HG03175 (cell line): ENCODE data around the gene GIMAP5.
A peak's percentile ranks its signal among the peaks of the same experiment; 100 is the strongest.

Experiments
- ATAC-seq: cut with Tn5 transposase; IDR thresholded peaks from one replicate; pipeline ENCODE4 v1.9.1; 2021; ENCODE audit warnings: mild to moderate bottlenecking, moderate library complexity; ENCODE audit not compliant: unreplicated experiment

GIMAP5 gene

GRCh38 chr7:150737265-150738055 is at the start of gene GIMAP5:
Gene GIMAP5 (plus strand): TSS chr7:150737418. CDS start chr7:150740885, 3,467 bp downstream.
- no peak for ATAC-seq

GRCh38 chr7:150688630-150689029 is 48.6 kb upstream of the GIMAP5 start:
- ATAC-seq = no peak

- no peak for ATAC-seq
These were observed 41.6 kb upstream of the GIMAP5 start for GRCh38 chr7:150695654-150696053.

- no peak for ATAC-seq
These were observed 34.0 kb upstream of the GIMAP5 start for GRCh38 chr7:150703209-150703608.

GRCh38 chr7:150715293-150715692 is 21.9 kb upstream of the GIMAP5 start:
- ATAC-seq = no peak

- ATAC-seq = no peak
These were observed 21.5 kb upstream of the GIMAP5 start for GRCh38 chr7:150715738-150716137.

- ATAC-seq = peak; percentile 61
These were observed 20.9 kb upstream of the GIMAP5 start, which contains the start of gene GIMAP1 for GRCh38 chr7:150716368-150716767. Gene GIMAP1 (plus strand): TSS chr7:150716613. CDS start chr7:150719048, 2,435 bp downstream.

- ATAC-seq = no peak
These were observed 20.3 kb upstream of the GIMAP5 start for GRCh38 chr7:150716939-150717338.

- no peak for ATAC-seq
These were observed 19.3 kb upstream of the GIMAP5 start for GRCh38 chr7:150717814-150718420.

GRCh38 chr7:150719436-150719835 is 17.8 kb upstream of the GIMAP5 start:
- no peak for ATAC-seq

GRCh38 chr7:150719960-150720891 is 17.0 kb upstream of the GIMAP5 start:
- no peak for ATAC-seq

GRCh38 chr7:150721970-150722373 is 15.2 kb upstream of the GIMAP5 start:
- no peak for ATAC-seq

GRCh38 chr7:150722431-150722931 is 14.7 kb upstream of the GIMAP5 start:
- ATAC-seq = no peak

GRCh38 chr7:150723467-150723866 is 13.8 kb upstream of the GIMAP5 start:
- no peak for ATAC-seq

- no peak for ATAC-seq
These were observed 9.8 kb upstream of the GIMAP5 start for GRCh38 chr7:150727381-150727780.

GRCh38 chr7:150728011-150728410 is 9.2 kb upstream of the GIMAP5 start:
- no peak for ATAC-seq

GRCh38 chr7:150728609-150729008 is 8.6 kb upstream of the GIMAP5 start:
- ATAC-seq = no peak

GRCh38 chr7:150731916-150732315 is 5.3 kb upstream of the GIMAP5 start:
- ATAC-seq = no peak

GRCh38 chr7:150732786-150733481 is 4.3 kb upstream of the GIMAP5 start:
- ATAC-seq = no peak

- ATAC-seq = no peak
These were observed 3.6 kb upstream of the GIMAP5 start for GRCh38 chr7:150733482-150734095.
